DND-41 (cell line): ENCODE data around the gene ANXA3.

Source experiments
- ATAC-seq: fragments of 200-7000 bp; cut with Tn5 transposase; 3 replicates; pipeline ENCODE4 v1.9.1; 2021; ENCODE audit warnings: low read depth; ENCODE audit not compliant: insufficient read depth
- DNase-seq: peaks from one replicate; pipeline ENCODE4 v3.0.0-alpha.2; 2020
- H2AFZ ChIP-seq: 2 replicates; pipeline ENCODE4 v1.6.0; 2012; ENCODE audit warnings: low read depth, low read length
- H3K27ac ChIP-seq: 2 replicates; pipeline ENCODE4 v1.5.1; 2012; ENCODE audit warnings: low read length, inconsistent platforms
- H3K27me3 ChIP-seq: fragments of 200-600 bp; sonication (generic); 2 replicates; pipeline ENCODE4 v1.6.0; 2012; ENCODE audit warnings: low read length, mild to moderate bottlenecking, inconsistent platforms; ENCODE audit not compliant: insufficient read depth, poor library complexity
- H3K36me3 ChIP-seq: 2 replicates; pipeline ENCODE4 v1.5.1; 2012; ENCODE audit warnings: low read length, inconsistent platforms; ENCODE audit not compliant: insufficient read depth
- H3K4me1 ChIP-seq: 2 replicates; pipeline ENCODE4 v1.5.1; 2012; ENCODE audit warnings: mild to moderate bottlenecking, low read length; ENCODE audit not compliant: insufficient read depth
- H3K4me2 ChIP-seq: 2 replicates; pipeline ENCODE4 v1.6.0; 2012; ENCODE audit warnings: mild to moderate bottlenecking, moderate library complexity, low read length, inconsistent platforms; ENCODE audit not compliant: insufficient read depth
- H3K4me3 ChIP-seq, 2 experiments: fragments of 200-600 bp in 1 of 2; shearing (Covaris generic) in 1 of 2; 2 replicates each; pipeline ENCODE4 v1.5.1; 2012 to 2016; ENCODE audit warnings: inconsistent platforms in 2 of 2, low read length in 2 of 2, mild to moderate bottlenecking in 2 of 2, low read depth in 1 of 2, moderate library complexity in 1 of 2
- H3K79me2 ChIP-seq: 2 replicates; pipeline ENCODE4 v1.6.0; 2012; ENCODE audit warnings: low read length, inconsistent platforms; ENCODE audit not compliant: insufficient read depth
- H3K9ac ChIP-seq: 2 replicates; pipeline ENCODE4 v1.6.0; 2012; ENCODE audit warnings: low read depth, mild to moderate bottlenecking, inconsistent platforms, low read length, moderate library complexity
- H3K9me3 ChIP-seq: 2 replicates; pipeline ENCODE4 v1.5.1; 2012; ENCODE audit warnings: low read length, moderate library complexity, mild to moderate bottlenecking, inconsistent platforms; ENCODE audit not compliant: insufficient read depth, severe bottlenecking
- H4K20me1 ChIP-seq: 2 replicates; pipeline ENCODE4 v1.6.0; 2012; ENCODE audit warnings: low read length; ENCODE audit not compliant: insufficient read depth
- CTCF ChIP-seq: IDR thresholded peaks from 2 replicates; pipeline ENCODE4 v1.5.1; 2012; ENCODE audit warnings: borderline replicate concordance, low read length, moderate library complexity, mild to moderate bottlenecking; ENCODE audit not compliant: poor library complexity, severe bottlenecking; ENCODE audit errors: extremely low read depth
- EZH2 ChIP-seq: IDR thresholded peaks from 3 replicates; pipeline ENCODE4 v1.6.1; 2012; ENCODE audit warnings: borderline replicate concordance, low read depth, mild to moderate bottlenecking, moderate library complexity, low read length, inconsistent platforms; ENCODE audit not compliant: severe bottlenecking

Gene ANXA3

GRCh38 chr4:78599147-78599546 is 47.6 kb downstream of the ANXA3 start:
- Histone ChIP-seq H3K4me2 (no peak overlapping the region), H4K20me1 (no peaks in the 10 kb centered on the region), H3K9me3 (no peaks in the 10 kb centered on the region), H2AFZ (no peak overlapping the region), H3K4me1 (peaks cover 2% of the 10 kb centered on the region; the same call in 1 of the 2 replicates), H3K36me3 (no peaks in the 10 kb centered on the region), H3K27me3 (no peaks in the 10 kb centered on the region), H3K9ac (no peak overlapping the region), H3K79me2 (no peaks in the 10 kb centered on the region), H3K4me3 (no peak overlapping the region), H3K27ac (no peak overlapping the region)
- DNase-seq (no peak), ATAC-seq (no peak)
- no peak for TF ChIP-seq CTCF
- no peak for TF ChIP-seq EZH2

- H3K27ac ChIP-seq: no peak overlapping the region
- no peaks in the 10 kb centered on the region for H3K36me3 ChIP-seq
- no peaks in the 10 kb centered on the region for H4K20me1 ChIP-seq
- H3K4me1 ChIP-seq: peaks cover 2% of the 10 kb centered on the region; the same call in 1 of the 2 replicates
- H3K9ac ChIP-seq: no peak overlapping the region
- H3K4me3 ChIP-seq: no peak overlapping the region
- no peaks in the 10 kb centered on the region for H3K79me2 ChIP-seq
- ATAC-seq (no peak), DNase-seq (no peak)
- no peak overlapping the region for H3K4me2 ChIP-seq
- no peaks in the 10 kb centered on the region for H3K9me3 ChIP-seq
- H2AFZ ChIP-seq: no peak overlapping the region
- no peaks in the 10 kb centered on the region for H3K27me3 ChIP-seq
- TF ChIP-seq EZH2 (no peak), CTCF (no peak)
These were observed 48.4 kb downstream of the ANXA3 start for GRCh38 chr4:78599931-78600375.

DNA sequence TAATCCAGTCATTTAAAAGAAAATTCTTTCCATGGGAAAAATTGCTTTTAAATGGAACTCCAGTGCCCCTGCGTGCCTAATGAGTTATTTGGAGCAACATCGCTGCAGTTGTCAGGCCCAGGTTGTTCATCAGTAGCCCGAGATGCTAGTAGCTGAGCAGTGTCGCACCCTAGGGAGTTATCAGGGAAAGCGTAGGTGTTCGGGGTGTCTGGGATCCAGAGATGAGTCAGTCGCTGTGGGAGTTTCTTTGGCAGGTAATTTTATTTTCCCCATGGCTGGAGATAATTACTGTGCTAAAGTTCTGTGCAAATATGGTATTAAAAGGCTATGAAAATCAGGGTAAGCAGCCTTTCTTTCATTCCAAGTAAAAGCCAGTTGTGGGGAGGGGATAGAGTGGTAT is 49.4 kb downstream of the ANXA3 start:
- Histone ChIP-seq H3K36me3 (no peaks in the 10 kb centered on the region), H3K9me3 (no peaks in the 10 kb centered on the region), H3K9ac (no peak overlapping the region), H3K27me3 (no peaks in the 10 kb centered on the region), H2AFZ (no peak overlapping the region), H3K4me3 (no peak overlapping the region), H3K4me1 (peaks cover 2% of the 10 kb centered on the region; the same call in 1 of the 2 replicates), H3K79me2 (no peaks in the 10 kb centered on the region), H3K4me2 (no peak overlapping the region), H3K27ac (no peak overlapping the region), H4K20me1 (no peaks in the 10 kb centered on the region)
- ATAC-seq (no peak), DNase-seq (no peak)
- no peak for TF ChIP-seq EZH2
- TF ChIP-seq CTCF: no peak

- Histone ChIP-seq H3K9ac (no peak overlapping the region), H3K4me2 (no peak overlapping the region), H3K9me3 (no peaks in the 10 kb centered on the region), H3K36me3 (no peaks in the 10 kb centered on the region), H3K27ac (no peak overlapping the region), H3K4me1 (peaks cover 2% of the 10 kb centered on the region; the same call in 1 of the 2 replicates), H2AFZ (no peak overlapping the region; the same call in 1 of the 2 replicates), H4K20me1 (no peaks in the 10 kb centered on the region), H3K79me2 (no peaks in the 10 kb centered on the region), H3K4me3 (no peak overlapping the region), H3K27me3 (no peaks in the 10 kb centered on the region)
- no peak for TF ChIP-seq CTCF
- TF ChIP-seq EZH2: no peak
- DNase-seq (no peak), ATAC-seq (no peak)
These were observed 50.8 kb downstream of the ANXA3 start for GRCh38 chr4:78602334-78602733.
